ES-I3 (cell line): ENCODE measurements around the gene SLC22A14.

Experiments
- H3K36me3 ChIP-seq: 2 replicates; pipeline ENCODE4 v1.6.1; 2013; ENCODE audit warnings: mild to moderate bottlenecking, low read length, control low read depth, moderate library complexity; ENCODE audit not compliant: insufficient read depth
- H3K4me1 ChIP-seq: 2 replicates; pipeline ENCODE4 v1.6.1; 2013; ENCODE audit warnings: mild to moderate bottlenecking, control low read depth, low read length; ENCODE audit not compliant: insufficient read depth
- H3K9ac ChIP-seq: 2 replicates; pipeline ENCODE4 v1.6.1; 2013; ENCODE audit warnings: low read depth, mild to moderate bottlenecking, low read length, moderate library complexity
- H3K9me3 ChIP-seq: 2 replicates; pipeline ENCODE4 v1.6.1; 2013; ENCODE audit warnings: mild to moderate bottlenecking, low read length, moderate library complexity; ENCODE audit not compliant: control insufficient read depth, insufficient read depth

Gene SLC22A14

GRCh38 chr3:38264353-38264771 lies 17.7 kb upstream of the SLC22A14 start:
- Histone ChIP-seq H3K4me1 (peaks cover 5% of the 10 kb centered on the region), H3K9me3 (no peaks in the 10 kb centered on the region), H3K36me3 (no peaks in the 10 kb centered on the region), H3K9ac (no peak overlapping the region)

- Histone ChIP-seq H3K9ac (no peak overlapping the region), H3K9me3 (no peaks in the 10 kb centered on the region), H3K36me3 (no peaks in the 10 kb centered on the region), H3K4me1 (peaks cover 5% of the 10 kb centered on the region)
Observed at GRCh38 chr3:38264779-38265178, 17.3 kb upstream of the SLC22A14 start.

GRCh38 chr3:38265604-38266307 lies 16.3 kb upstream of the SLC22A14 start, which contains the start of gene SLC22A13:
Gene SLC22A13 (plus strand): TSS chr3:38265812. CDS start chr3:38265861, 49 bp downstream.
- Histone ChIP-seq H3K4me1 (peaks cover 5% of the 10 kb centered on the region), H3K36me3 (no peaks in the 10 kb centered on the region), H3K9me3 (no peaks in the 10 kb centered on the region), H3K9ac (no peak within 1 kb of the TSS)

GRCh38 chr3:38266810-38267209 lies 15.3 kb upstream of the SLC22A14 start:
- no peak overlapping the region for H3K9ac ChIP-seq
- no peaks in the 10 kb centered on the region for H3K36me3 ChIP-seq
- H3K4me1 ChIP-seq = peaks cover 5% of the 10 kb centered on the region
- H3K9me3 ChIP-seq = no peaks in the 10 kb centered on the region

GRCh38 chr3:38267662-38268061 lies 14.4 kb upstream of the SLC22A14 start:
- no peaks in the 10 kb centered on the region for H3K36me3 ChIP-seq
- no peak overlapping the region for H3K9ac ChIP-seq
- peaks cover 5% of the 10 kb centered on the region for H3K4me1 ChIP-seq
- H3K9me3 ChIP-seq = no peaks in the 10 kb centered on the region

- Histone ChIP-seq H3K9me3 (no peaks in the 10 kb centered on the region), H3K36me3 (no peaks in the 10 kb centered on the region), H3K9ac (no peak overlapping the region), H3K4me1 (peaks cover 5% of the 10 kb centered on the region)
Observed at GRCh38 chr3:38268087-38268486, 14.0 kb upstream of the SLC22A14 start.

- no peaks in the 10 kb centered on the region for H3K9me3 ChIP-seq
- no peaks in the 10 kb centered on the region for H3K36me3 ChIP-seq
- peaks cover 5% of the 10 kb centered on the region for H3K4me1 ChIP-seq
- no peak overlapping the region for H3K9ac ChIP-seq
Observed at GRCh38 chr3:38268522-38268921, 13.6 kb upstream of the SLC22A14 start.

GRCh38 chr3:38270606-38271005 lies 11.5 kb upstream of the SLC22A14 start:
- Histone ChIP-seq H3K9me3 (no peaks in the 10 kb centered on the region), H3K9ac (no peak overlapping the region), H3K36me3 (no peaks in the 10 kb centered on the region), H3K4me1 (peaks cover 5% of the 10 kb centered on the region)

GRCh38 chr3:38271553-38271952 lies 10.5 kb upstream of the SLC22A14 start:
- Histone ChIP-seq H3K4me1 (peaks cover 5% of the 10 kb centered on the region), H3K9ac (no peak overlapping the region), H3K36me3 (no peaks in the 10 kb centered on the region), H3K9me3 (no peaks in the 10 kb centered on the region)

GRCh38 chr3:38274864-38275649 lies 7.0 kb upstream of the SLC22A14 start:
- H3K9me3 ChIP-seq = no peaks in the 10 kb centered on the region
- no peaks in the 10 kb centered on the region for H3K4me1 ChIP-seq
- no peaks in the 10 kb centered on the region for H3K36me3 ChIP-seq
- H3K9ac ChIP-seq = no peak overlapping the region

- H3K4me1 ChIP-seq = no peaks in the 10 kb centered on the region
- H3K9ac ChIP-seq = no peak overlapping the region
- no peaks in the 10 kb centered on the region for H3K36me3 ChIP-seq
- no peaks in the 10 kb centered on the region for H3K9me3 ChIP-seq
Observed at GRCh38 chr3:38275658-38276057, 6.4 kb upstream of the SLC22A14 start.

GRCh38 chr3:38276081-38276916 lies 5.8 kb upstream of the SLC22A14 start:
- no peaks in the 10 kb centered on the region for H3K9me3 ChIP-seq
- H3K36me3 ChIP-seq = no peaks in the 10 kb centered on the region
- H3K4me1 ChIP-seq = no peaks in the 10 kb centered on the region
- H3K9ac ChIP-seq = no peak overlapping the region

- H3K9me3 ChIP-seq = no peaks in the 10 kb centered on the region
- no peak overlapping the region for H3K9ac ChIP-seq
- no peaks in the 10 kb centered on the region for H3K36me3 ChIP-seq
- no peaks in the 10 kb centered on the region for H3K4me1 ChIP-seq
Observed at GRCh38 chr3:38276917-38277630, 5.0 kb upstream of the SLC22A14 start.

- Histone ChIP-seq H3K9ac (no peak overlapping the region), H3K9me3 (no peaks in the 10 kb centered on the region), H3K4me1 (no peaks in the 10 kb centered on the region), H3K36me3 (no peaks in the 10 kb centered on the region)
Observed at GRCh38 chr3:38278841-38279240, 3.3 kb upstream of the SLC22A14 start.
